GM12891 (cell line): ENCODE measurements around the gene KRTAP10-8.

Experiments used
- POLR2A ChIP-seq: IDR thresholded peaks from 2 replicates; pipeline ENCODE4 v1.6.1; 2011; ENCODE audit warnings: low read depth, low read length, control low read depth
- POLR2AphosphoS5 ChIP-seq: IDR thresholded peaks from 2 replicates; pipeline ENCODE4 v1.6.1; 2011; ENCODE audit warnings: low read depth, low read length, control low read depth
- SPI1 ChIP-seq: IDR thresholded peaks from 2 replicates; pipeline ENCODE4 v1.6.1; 2011; ENCODE audit warnings: low read depth, low read length, control low read depth
- TAF1 ChIP-seq: IDR thresholded peaks from 2 replicates; pipeline ENCODE4 v1.6.1; 2011; ENCODE audit warnings: low read depth, low read length, control low read depth

- TF ChIP-seq POLR2A, result no peak
- no peak for TF ChIP-seq POLR2AphosphoS5
- TF ChIP-seq SPI1, result no peak
- no peak for TF ChIP-seq TAF1
Measured at GRCh38 chr21:44650973-44651675, 39.2 kb downstream of the KRTAP10-8 start.
